ENCODE results near the gene LRRC40. TPM values are rescaled to one million over a fixed set of nuclear protein-coding genes. Genes with fewer than 3 reads are reported as not detected.
"Not testable (repeated sequence)": the region's sequence is repeated elsewhere in the genome, so short reads cannot be mapped to it uniquely, and the experiment has no call there.

LRRC40 gene
- total RNA-seq, 4 donors from 2014 or later, result 0.37 to 14.1 (median 12.2) TPM

DNA sequence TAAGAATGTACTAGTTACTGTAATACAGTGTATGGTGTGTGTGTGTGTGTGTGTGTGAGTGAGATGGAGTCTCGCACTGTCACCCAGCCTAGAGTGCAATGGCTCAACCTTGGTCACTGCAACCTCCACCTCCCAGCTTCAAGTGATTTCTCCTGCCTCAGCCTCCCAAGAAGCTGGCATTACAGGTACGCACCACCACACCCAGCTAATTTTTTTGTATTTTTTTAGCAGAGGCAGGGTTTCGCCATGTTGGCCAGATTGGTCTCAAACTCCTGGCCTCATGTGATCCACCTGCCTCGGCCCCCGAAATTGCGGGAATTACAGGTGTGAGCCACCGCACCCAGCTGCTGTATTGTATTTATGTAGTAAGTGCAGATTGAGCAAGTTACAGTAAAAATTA lies 2.9 kb upstream of the LRRC40 start:
- H3K36me3 ChIP-seq, result peaks cover 0 to 6% (median 1%) of the 10 kb centered on the region in 4 donors
- in situ Hi-C loops (cut with MboI; ENCODE audit: low pct_ligation_motif_present in 1 of 4, low pct_unique_long_range_greater_than_20kb in 1 of 4, low sequenced_read_pairs in 3 of 4) (no loop called here), intact Hi-C loops (cut with DNase I; ENCODE audit: low total_unique reads) (no loop called here)
- no peaks in the 10 kb centered on the region for H3K9me3 ChIP-seq
- no peak for DNase-seq
- H3K4me1 ChIP-seq, result peaks cover 7 to 65% (median 32%) of the 10 kb centered on the region in 4 donors
- no peak overlapping the region for H3K27ac ChIP-seq
- no peaks in the 10 kb centered on the region for H3K27me3 ChIP-seq
- H3K4me3 ChIP-seq, result no peak overlapping the region
- TF ChIP-seq CTCF (IDR thresholded peaks at IDR 0.05) (no peak), POLR2A (IDR thresholded peaks at IDR 0.05) (no peak), EP300 (IDR thresholded peaks at IDR 0.05; ENCODE audit: low read depth) (no peak), POLR2AphosphoS5 (IDR thresholded peaks at IDR 0.05) (no peak)
- 94 to 99% methylated on average over 5 to 7 of the region's 7 CpGs for WGBS, 2 donors (ENCODE audit: low coverage in 1 of 2)

- peaks cover 0 to 3% (median under 1%) of the 10 kb centered on the region in 4 donors for H3K36me3 ChIP-seq
- H3K4me1 ChIP-seq, result peaks cover 7 to 61% (median 32%) of the 10 kb centered on the region in 4 donors
- 88 to 89% methylated on average over 4 of the region's 4 CpGs for WGBS, 2 donors (ENCODE audit: low coverage in 1 of 2)
- no peaks in the 10 kb centered on the region for H3K9me3 ChIP-seq
- in situ Hi-C loops (cut with MboI; ENCODE audit: low pct_ligation_motif_present in 1 of 4, low pct_unique_long_range_greater_than_20kb in 1 of 4, low sequenced_read_pairs in 3 of 4) (no loop called here), intact Hi-C loops (cut with DNase I; ENCODE audit: low total_unique reads) (no loop called here)
- no peak for DNase-seq
- H3K27me3 ChIP-seq, result no peaks in the 10 kb centered on the region
- no peak for TF ChIP-seq POLR2A (IDR thresholded peaks at IDR 0.05)
- no peak for TF ChIP-seq CTCF (IDR thresholded peaks at IDR 0.05)
- no peak overlapping the region for H3K4me3 ChIP-seq
- H3K27ac ChIP-seq, result no peak overlapping the region
Measured at GRCh38 chr1:70207492-70207891, 2.1 kb upstream of the LRRC40 start.

DNA sequence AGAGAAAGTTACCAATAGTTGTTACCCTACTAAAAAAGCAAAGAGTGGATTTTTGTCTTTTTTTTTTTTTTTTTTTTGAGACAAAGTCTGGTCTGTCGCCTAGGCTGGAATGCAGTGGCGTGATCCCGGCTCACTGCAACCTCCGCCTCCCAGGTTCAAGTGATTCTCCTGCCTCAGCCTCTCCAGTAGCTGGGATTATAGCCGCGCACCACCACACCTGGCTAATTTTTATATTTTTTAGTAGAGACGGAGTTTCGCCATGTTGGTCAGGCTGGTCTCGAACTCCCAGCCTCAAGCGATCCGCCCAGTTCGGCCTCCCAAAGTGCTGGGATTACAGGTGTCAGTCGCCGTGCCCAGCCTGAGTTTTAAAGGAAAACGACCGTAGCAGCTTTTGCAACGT lies 1.5 kb upstream of the LRRC40 start:
- 90 to 92% methylated on average over 10 to 17 of the region's 17 CpGs for WGBS, 2 donors (ENCODE audit: low coverage in 1 of 2)
- intact Hi-C loops (cut with DNase I; ENCODE audit: low total_unique reads); DNase-seq; H3K36me3 ChIP-seq; H3K9me3 ChIP-seq; H3K27me3 ChIP-seq; in situ Hi-C loops (cut with MboI; ENCODE audit: low pct_ligation_motif_present in 1 of 4, low pct_unique_long_range_greater_than_20kb in 1 of 4, low sequenced_read_pairs in 3 of 4): not testable (repeated sequence)
- Histone ChIP-seq H3K4me1 (peaks cover 7 to 61% (median 32%) of the 10 kb centered on the region in 4 donors), H3K4me3 (peak overlapping the region in 2 of 4 donors; percentile 62 to 67), H3K27ac (peak overlapping the region in 3 of 4 donors; percentile 85 to 95 (median 91))

GRCh38 chr1:70205071-70205433 lies 327 bp downstream of the LRRC40 start:
- WGBS, 2 donors (ENCODE audit: low coverage in 1 of 2), result 0% methylated on average over 8 to 11 of the region's 11 CpGs
- intact Hi-C loops (cut with DNase I; ENCODE audit: low total_unique reads), result no loop called here
- Histone ChIP-seq H3K27ac (peak overlapping the region; percentile 85 to 95 (median 90)), H3K9me3 (no peaks in the 10 kb centered on the region), H3K4me3 (peak overlapping the region; percentile 40 to 84 (median 64)), H3K27me3 (no peaks in the 10 kb centered on the region), H3K36me3 (peaks cover 0 to 3% (median 0%) of the 10 kb centered on the region in 4 donors), H3K4me1 (peaks cover 7 to 50% (median 31%) of the 10 kb centered on the region in 4 donors)
- DNase-seq, result no peak
- TF ChIP-seq POLR2AphosphoS5 (IDR thresholded peaks at IDR 0.05) (no peak), POLR2A (IDR thresholded peaks at IDR 0.05) (no peak), CTCF (IDR thresholded peaks at IDR 0.05) (no peak), EP300 (IDR thresholded peaks at IDR 0.05; ENCODE audit: low read depth) (no peak)
- in situ Hi-C loops (cut with MboI; ENCODE audit: low pct_ligation_motif_present in 1 of 4, low pct_unique_long_range_greater_than_20kb in 1 of 4, low sequenced_read_pairs in 3 of 4), result no loop called here

DNA sequence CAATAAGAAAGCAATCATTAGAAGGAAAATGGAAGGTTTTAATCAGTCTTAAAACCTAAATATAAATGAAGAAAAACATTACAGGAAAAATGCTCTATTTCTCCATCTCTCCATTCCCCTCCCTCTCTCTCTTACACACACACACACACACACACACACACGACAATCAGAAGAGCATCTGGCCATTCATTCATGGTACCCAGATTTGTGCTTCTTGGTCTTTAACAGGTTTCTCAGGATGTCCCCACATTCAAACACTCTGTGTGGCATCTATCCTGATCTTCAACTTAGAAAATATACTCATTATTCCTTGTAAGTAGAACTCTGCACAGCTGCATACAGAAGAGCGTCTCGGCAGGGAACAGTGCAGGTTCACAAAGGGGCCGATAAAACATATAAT lies 779 bp downstream of the LRRC40 start:
- Histone ChIP-seq H3K4me1 (peaks cover 7 to 47% (median 30%) of the 10 kb centered on the region in 4 donors), H3K4me3 (peak overlapping the region in 3 of 4 donors; percentile 62 to 84 (median 67)), H3K36me3 (peaks cover 0 to 3% (median 0%) of the 10 kb centered on the region in 4 donors), H3K27me3 (no peaks in the 10 kb centered on the region), H3K9me3 (no peaks in the 10 kb centered on the region), H3K27ac (peak overlapping the region; percentile 85 to 95 (median 90))
- DNase-seq, result no peak
- 0 to 2% methylated on average over 4 of the region's 4 CpGs for WGBS, 2 donors (ENCODE audit: low coverage in 1 of 2)
- in situ Hi-C loops (cut with MboI; ENCODE audit: low pct_ligation_motif_present in 1 of 4, low pct_unique_long_range_greater_than_20kb in 1 of 4, low sequenced_read_pairs in 3 of 4), result no loop called here
- TF ChIP-seq EP300 (IDR thresholded peaks at IDR 0.05; ENCODE audit: low read depth) (no peak), POLR2AphosphoS5 (IDR thresholded peaks at IDR 0.05) (no peak), POLR2A (IDR thresholded peaks at IDR 0.05) (no peak), CTCF (IDR thresholded peaks at IDR 0.05) (no peak)
- intact Hi-C loops (cut with DNase I; ENCODE audit: low total_unique reads), result no loop called here

All from transverse colon (tissue), 4 donors.